Measurements from ENCODE around the gene TMSB10.
A peak's percentile ranks its signal among the peaks of the same experiment; 100 is the strongest.

TMSB10 gene

DNA sequence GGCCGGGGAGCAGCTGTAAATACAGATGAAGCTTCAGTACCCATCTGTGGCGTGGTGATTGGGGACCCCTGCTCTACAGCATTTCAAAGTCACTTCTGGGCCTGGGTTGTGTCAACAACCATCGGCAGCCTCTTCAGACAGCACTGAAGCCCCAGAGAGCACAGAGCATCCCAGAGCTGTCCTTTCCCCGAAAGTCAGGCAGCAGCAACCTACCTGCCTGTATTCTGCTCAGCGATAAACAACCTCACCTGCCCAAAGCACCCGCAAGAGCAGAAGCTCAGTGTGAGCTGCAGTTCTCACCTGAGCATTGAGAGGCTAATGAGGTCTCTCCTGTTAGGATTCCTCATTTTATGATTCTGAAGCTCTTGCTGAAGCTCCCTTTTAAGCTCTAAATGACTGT is 43.9 kb upstream of the TMSB10 start:
- no peaks in the 10 kb centered on the region for H3F3A ChIP-seq (ENCODE audit: insufficient read depth, low read length)
- 0 out of 2 replicates have a peak, but pooled peaks cover 3% of the 10 kb centered on the region for H3K27me3 ChIP-seq (ENCODE audit: insufficient read depth, low read length)
- H3K9me3 ChIP-seq (ENCODE audit: low read length) = no peaks in the 10 kb centered on the region
- H3K9ac ChIP-seq (ENCODE audit: low read length) = no peak overlapping the region
- H3K4me2 ChIP-seq (ENCODE audit: low read length) = no peak overlapping the region
- H4K20me1 ChIP-seq (ENCODE audit: insufficient read depth, low read length) = no peaks in the 10 kb centered on the region
- no peak overlapping the region for H3K4me3 ChIP-seq (ENCODE audit: low read depth, low read length, poor library complexity, severe bottlenecking)
- no peaks in the 10 kb centered on the region for H3K36me3 ChIP-seq (ENCODE audit: insufficient read depth, low read length)
- H3K79me2 ChIP-seq (ENCODE audit: insufficient read depth, low read length) = no peaks in the 10 kb centered on the region
- no peaks in the 10 kb centered on the region for H3K4me1 ChIP-seq (ENCODE audit: insufficient read depth, low read length, severe bottlenecking)
- TF ChIP-seq CTCF (IDR thresholded peaks at IDR 0.05; ENCODE audit: low read length) (no peak), EZH2 (IDR thresholded peaks at IDR 0.05; ENCODE audit: borderline replicate concordance, low read length) (no peak)
- no peaks in the 10 kb centered on the region for H3K9me2 ChIP-seq (ENCODE audit: low read depth, low read length)
- no peak overlapping the region for H3K27ac ChIP-seq (ENCODE audit: low read depth, low read length, poor library complexity, severe bottlenecking)
- H2AFZ ChIP-seq (ENCODE audit: low read length) = no peak overlapping the region

- Histone ChIP-seq H3K9ac (ENCODE audit: low read length) (no peak overlapping the region), H2AFZ (ENCODE audit: low read length) (no peak overlapping the region), H4K20me1 (ENCODE audit: insufficient read depth, low read length) (no peaks in the 10 kb centered on the region), H3K4me1 (ENCODE audit: insufficient read depth, low read length, severe bottlenecking) (no peaks in the 10 kb centered on the region), H3K4me3 (ENCODE audit: low read depth, low read length, poor library complexity, severe bottlenecking) (no peak overlapping the region), H3K79me2 (ENCODE audit: insufficient read depth, low read length) (no peaks in the 10 kb centered on the region), H3F3A (ENCODE audit: insufficient read depth, low read length) (no peaks in the 10 kb centered on the region), H3K27me3 (ENCODE audit: insufficient read depth, low read length) (0 out of 2 replicates have a peak, but pooled peaks cover 3% of the 10 kb centered on the region), H3K36me3 (ENCODE audit: insufficient read depth, low read length) (no peaks in the 10 kb centered on the region), H3K27ac (ENCODE audit: low read depth, low read length, poor library complexity, severe bottlenecking) (no peak overlapping the region), H3K9me3 (ENCODE audit: low read length) (no peaks in the 10 kb centered on the region), H3K4me2 (ENCODE audit: low read length) (no peak overlapping the region), H3K9me2 (ENCODE audit: low read depth, low read length) (no peaks in the 10 kb centered on the region)
- TF ChIP-seq EZH2 (IDR thresholded peaks at IDR 0.05; ENCODE audit: borderline replicate concordance, low read length) (no peak), CTCF (IDR thresholded peaks at IDR 0.05; ENCODE audit: low read length) (no peak)
These were observed 43.5 kb upstream of the TMSB10 start for GRCh38 chr2:84862006-84862405.

GRCh38 chr2:84865181-84865783 is 40.2 kb upstream of the TMSB10 start:
- no peak overlapping the region for H3K4me3 ChIP-seq (ENCODE audit: low read depth, low read length, poor library complexity, severe bottlenecking)
- 0 out of 2 replicates have a peak, but pooled peaks cover 3% of the 10 kb centered on the region for H3K27me3 ChIP-seq (ENCODE audit: insufficient read depth, low read length)
- H3K79me2 ChIP-seq (ENCODE audit: insufficient read depth, low read length) = no peaks in the 10 kb centered on the region
- H2AFZ ChIP-seq (ENCODE audit: low read length) = no peak overlapping the region
- no peak overlapping the region for H3K27ac ChIP-seq (ENCODE audit: low read depth, low read length, poor library complexity, severe bottlenecking)
- no peak for TF ChIP-seq EZH2 (IDR thresholded peaks at IDR 0.05; ENCODE audit: borderline replicate concordance, low read length)
- peak; percentile 45; the same call in 1 of the 2 replicates for TF ChIP-seq CTCF (IDR thresholded peaks at IDR 0.05; ENCODE audit: low read length)
- no peaks in the 10 kb centered on the region for H3K4me1 ChIP-seq (ENCODE audit: insufficient read depth, low read length, severe bottlenecking)
- H3K4me2 ChIP-seq (ENCODE audit: low read length) = no peak overlapping the region
- H3K36me3 ChIP-seq (ENCODE audit: insufficient read depth, low read length) = no peaks in the 10 kb centered on the region
- no peak overlapping the region for H3K9ac ChIP-seq (ENCODE audit: low read length)
- no peaks in the 10 kb centered on the region for H3F3A ChIP-seq (ENCODE audit: insufficient read depth, low read length)
- H3K9me3 ChIP-seq (ENCODE audit: low read length) = no peaks in the 10 kb centered on the region
- no peaks in the 10 kb centered on the region for H4K20me1 ChIP-seq (ENCODE audit: insufficient read depth, low read length)
- H3K9me2 ChIP-seq (ENCODE audit: low read depth, low read length) = no peaks in the 10 kb centered on the region
